Nucleus accumbens (tissue), 56 donors: ENCODE measurements around the gene OTUB2.

Source experiments
- DNase-seq, 56 donors: peaks; one replicate each; lab custom pipeline; 2025; lab: John Stamatoyannopoulos, UW

OTUB2 gene

GRCh38 chr14:94037954-94038353 lies 11.8 kb downstream of the OTUB2 start:
- no peak for DNase-seq

- no peak for DNase-seq
These were observed 12.4 kb downstream of the OTUB2 start for GRCh38 chr14:94038510-94038909.

GRCh38 chr14:94038921-94039629 lies 12.9 kb downstream of the OTUB2 start:
- DNase-seq = no peak

GRCh38 chr14:94040247-94040646 lies 14.1 kb downstream of the OTUB2 start:
- DNase-seq = no peak

GRCh38 chr14:94040796-94041195 lies 14.7 kb downstream of the OTUB2 start:
- DNase-seq = no peak

GRCh38 chr14:94041551-94042346 lies 15.6 kb downstream of the OTUB2 start:
- peak in 6 of 56 donors; percentile 11 to 40 (median 21) for DNase-seq

- DNase-seq = no peak
These were observed 16.4 kb downstream of the OTUB2 start for GRCh38 chr14:94042433-94043091.

GRCh38 chr14:94043111-94043755 lies 17.1 kb downstream of the OTUB2 start:
- DNase-seq = no peak

- no peak for DNase-seq
These were observed 17.8 kb downstream of the OTUB2 start for GRCh38 chr14:94043756-94044475.

- DNase-seq = no peak
These were observed 18.4 kb downstream of the OTUB2 start for GRCh38 chr14:94044476-94045091.

GRCh38 chr14:94045101-94045500 lies 19.0 kb downstream of the OTUB2 start:
- no peak for DNase-seq

- no peak for DNase-seq
These were observed 19.6 kb downstream of the OTUB2 start for GRCh38 chr14:94045563-94046345.

- no peak for DNase-seq
These were observed 20.6 kb downstream of the OTUB2 start for GRCh38 chr14:94046696-94047250.

- no peak for DNase-seq
These were observed 21.4 kb downstream of the OTUB2 start for GRCh38 chr14:94047581-94047980.

GRCh38 chr14:94048691-94049624 lies 22.8 kb downstream of the OTUB2 start:
- DNase-seq = peak in 7 of 56 donors; percentile 17 to 68 (median 29)

- no peak for DNase-seq
These were observed 23.5 kb downstream of the OTUB2 start for GRCh38 chr14:94049625-94050023.

- peak in 1 of 56 donors; percentile 40 for DNase-seq
These were observed 24.2 kb downstream of the OTUB2 start for GRCh38 chr14:94050231-94050880.
